HG02938 (cell line): ENCODE results near the gene USP12.

Experiments
- ATAC-seq: cut with Tn5 transposase; IDR thresholded peaks from one replicate; pipeline ENCODE4 v1.9.1; 2021; ENCODE audit warnings: mild to moderate bottlenecking, moderate library complexity; ENCODE audit not compliant: unreplicated experiment

USP12 gene

DNA sequence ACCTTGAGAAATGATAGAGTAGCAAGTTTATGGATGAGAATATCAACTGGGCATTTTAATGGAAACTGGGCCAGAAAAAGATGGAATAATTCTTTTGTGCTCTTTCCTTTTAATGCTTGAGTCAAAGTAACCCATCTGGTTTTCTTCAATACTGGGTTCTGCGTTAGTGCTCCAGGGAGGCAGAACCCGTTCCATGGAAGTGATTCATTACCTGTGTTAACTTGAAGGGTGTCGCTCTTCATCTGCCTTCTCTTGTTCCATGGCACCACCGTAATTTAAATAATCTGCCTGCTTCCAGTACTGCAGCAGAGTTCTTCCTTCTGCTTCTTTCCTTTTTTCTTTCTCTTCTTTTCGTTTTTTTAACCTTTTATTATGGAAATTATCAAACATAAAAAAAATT lies 14.7 kb upstream of the USP12 start:
- no peak for ATAC-seq

DNA sequence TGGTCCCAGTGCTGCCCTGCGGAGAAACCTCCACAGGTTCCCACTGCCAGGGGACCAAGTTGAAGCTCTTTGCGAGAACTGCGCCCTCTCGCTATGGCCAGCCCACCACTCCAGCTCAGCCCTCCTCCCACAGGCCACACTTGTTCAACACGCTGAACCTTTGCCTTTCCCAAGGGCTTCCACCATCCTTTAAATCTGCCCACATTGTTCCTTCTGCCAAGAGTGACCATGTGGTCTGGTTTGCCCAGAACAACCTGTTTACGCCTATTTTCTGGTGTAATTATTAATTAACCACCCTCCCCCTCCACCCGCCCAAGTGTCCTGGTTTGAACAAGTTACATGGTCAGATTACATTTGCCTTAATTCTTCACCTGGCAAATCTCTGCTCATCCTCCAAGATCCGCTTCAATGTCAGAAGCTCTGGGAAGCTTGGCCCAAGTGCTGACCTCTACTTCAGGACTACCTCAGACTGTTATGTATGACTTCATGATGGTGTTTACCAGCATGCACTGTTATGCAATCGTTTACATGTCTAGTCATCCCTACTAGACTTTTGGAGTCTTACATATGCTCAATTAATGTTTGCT lies 12.0 kb upstream of the USP12 start:
- no peak for ATAC-seq

GRCh38 chr13:27182844-27183497 lies 11.4 kb upstream of the USP12 start:
- ATAC-seq, result no peak

GRCh38 chr13:27182054-27182453 lies 10.4 kb upstream of the USP12 start:
- ATAC-seq, result no peak

GRCh38 chr13:27177852-27178251 lies 6.2 kb upstream of the USP12 start:
- ATAC-seq, result no peak

GRCh38 chr13:27176470-27177410 lies 5.1 kb upstream of the USP12 start:
- no peak for ATAC-seq

GRCh38 chr13:27174766-27175455 lies 3.3 kb upstream of the USP12 start:
- ATAC-seq, result no peak

GRCh38 chr13:27172495-27172842 lies 858 bp upstream of the USP12 start:
- no peak for ATAC-seq

DNA sequence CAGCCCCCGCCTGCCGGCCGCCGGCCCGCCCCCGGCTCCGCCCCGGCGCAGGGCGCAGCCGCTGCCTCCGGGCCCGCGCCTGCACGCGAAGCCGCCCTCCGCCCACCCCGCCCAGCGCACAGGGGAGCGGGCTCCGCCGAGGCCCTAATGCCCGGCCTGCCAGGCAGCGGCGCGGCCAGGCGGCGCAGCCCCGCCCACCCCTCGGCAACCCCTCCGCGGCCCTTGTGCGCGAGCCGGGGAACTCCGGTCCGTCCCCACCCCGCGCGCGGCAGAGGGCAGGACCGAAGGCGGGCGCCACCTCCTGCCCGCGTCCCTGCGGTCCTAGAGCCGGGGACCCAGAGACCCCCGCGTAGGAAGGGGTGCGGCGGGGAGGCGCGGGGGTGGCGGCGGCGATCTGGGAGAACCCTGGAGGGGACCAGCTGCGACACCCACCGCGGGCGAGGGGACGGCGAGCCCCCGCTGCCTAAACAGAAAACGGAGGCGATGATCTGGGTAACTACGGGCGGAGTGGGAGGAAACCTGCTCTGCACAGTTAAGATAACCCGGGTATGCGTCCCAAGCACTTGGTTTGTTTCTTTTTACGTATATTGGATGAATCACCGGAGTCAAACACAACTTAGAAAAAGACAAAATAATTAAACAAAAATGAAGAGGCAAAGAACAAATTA lies 350 bp upstream of the USP12 start:
- peak; percentile 43 for ATAC-seq

GRCh38 chr13:27170516-27171243 lies 931 bp downstream of the USP12 start:
- peak; percentile 2 for ATAC-seq

DNA sequence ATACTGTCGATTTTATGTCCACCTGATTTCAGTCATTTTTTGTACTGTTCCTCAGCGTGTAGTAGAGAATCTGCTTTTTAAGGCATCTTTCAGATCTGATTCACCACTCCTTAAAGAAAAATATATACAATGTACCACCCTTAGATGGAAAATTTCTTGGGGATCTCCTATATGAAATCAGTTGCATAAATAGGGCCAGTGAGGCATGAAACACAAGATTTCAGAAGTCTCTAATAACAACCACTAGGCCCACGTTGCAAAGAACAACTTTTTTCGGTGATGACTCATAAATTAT lies 1.4 kb downstream of the USP12 start:
- ATAC-seq, result peak; percentile 29

DNA sequence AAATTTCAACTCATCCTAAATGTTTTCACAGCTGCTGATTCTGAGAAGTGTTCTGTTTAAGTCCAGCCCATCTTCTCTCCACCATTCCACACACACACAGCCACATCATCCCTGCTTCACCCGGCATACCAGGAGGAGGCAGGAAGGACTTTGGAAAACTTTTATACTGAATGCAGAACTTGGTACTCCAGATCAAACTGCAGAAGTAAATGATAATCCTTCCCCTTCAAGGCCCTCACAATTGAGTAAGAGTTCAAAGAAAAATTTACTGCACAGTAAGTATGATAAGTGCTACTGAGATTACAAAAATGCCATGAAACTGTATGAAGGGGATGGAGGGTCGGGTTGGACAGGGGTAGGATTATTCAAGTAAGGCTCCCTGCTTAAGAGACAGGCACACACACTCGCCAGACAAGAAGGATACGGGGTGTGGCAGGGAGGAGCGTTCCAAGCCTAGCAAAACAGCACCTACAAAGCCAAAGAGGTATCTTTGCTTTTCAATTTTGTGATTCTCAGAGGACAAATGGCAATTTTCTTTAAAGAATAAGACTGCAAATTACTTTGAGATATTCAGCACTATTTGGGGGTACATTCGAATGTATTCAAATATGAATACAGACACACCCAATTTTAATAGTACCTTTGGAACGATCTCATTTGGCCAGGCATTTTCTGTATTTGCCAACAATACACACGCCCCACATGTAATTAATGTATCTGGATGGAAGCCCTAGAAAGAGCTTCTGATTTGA lies 2.5 kb downstream of the USP12 start:
- ATAC-seq, result no peak

- no peak for ATAC-seq
Measured at GRCh38 chr13:27168086-27168485, 3.5 kb downstream of the USP12 start.

GRCh38 chr13:27166313-27166712 lies 5.3 kb downstream of the USP12 start:
- no peak for ATAC-seq

GRCh38 chr13:27161980-27162379 lies 9.6 kb downstream of the USP12 start:
- ATAC-seq, result no peak

DNA sequence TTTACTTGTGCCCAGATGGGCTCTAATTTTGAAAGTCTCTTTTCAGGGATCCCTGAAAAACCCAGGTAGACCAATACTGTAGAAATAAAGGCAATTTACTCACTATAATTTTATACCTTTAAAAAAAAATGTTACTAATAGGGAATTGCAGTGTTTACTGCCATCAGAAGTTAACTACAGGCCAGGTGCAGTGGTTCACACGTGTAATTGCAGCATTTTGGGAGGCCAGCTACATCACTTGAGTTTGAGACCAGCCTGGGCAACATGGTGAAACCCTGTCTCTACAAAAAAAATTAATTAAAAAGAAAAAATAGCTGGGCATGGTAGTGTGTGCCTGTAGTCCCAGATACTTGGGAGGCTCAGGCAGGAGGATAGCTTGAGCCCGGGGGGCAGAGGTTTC lies 10.2 kb downstream of the USP12 start:
- no peak for ATAC-seq

- ATAC-seq, result no peak
Measured at GRCh38 chr13:27160657-27161295, 10.8 kb downstream of the USP12 start.

DNA sequence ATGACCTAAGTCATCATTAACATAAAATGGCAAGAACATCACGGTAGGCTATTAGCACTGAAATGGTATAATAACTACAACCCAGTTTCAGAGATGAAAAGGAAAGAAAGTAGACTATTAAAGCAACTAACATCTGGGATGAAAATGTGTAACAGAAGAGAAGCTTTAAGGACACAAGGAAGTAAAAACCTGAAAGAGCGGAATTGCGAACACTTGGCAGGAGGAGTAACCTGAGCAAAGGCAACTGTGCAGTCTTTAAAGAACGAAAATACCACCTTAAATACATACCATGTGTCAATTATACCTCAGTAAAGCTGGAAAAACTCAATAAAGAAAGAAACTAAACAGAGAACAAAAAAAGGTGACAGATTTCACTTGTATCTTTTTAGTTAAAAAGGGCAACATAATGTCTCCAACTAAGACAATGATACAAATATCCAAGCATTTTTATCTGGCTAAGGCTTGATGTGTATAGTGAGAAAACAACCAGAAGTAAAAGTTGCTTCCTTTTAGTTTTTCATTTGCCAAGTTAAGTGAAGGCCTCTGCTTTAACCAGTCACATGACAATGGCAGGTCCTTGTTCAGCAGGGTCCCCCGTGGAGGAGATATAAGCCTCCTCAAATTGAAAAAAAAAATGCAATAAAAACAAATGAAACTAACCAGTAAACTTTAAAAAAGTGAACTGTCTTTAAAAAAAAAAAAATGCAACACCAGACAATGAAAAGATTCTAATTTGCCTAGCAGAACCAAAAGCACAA lies 11.6 kb downstream of the USP12 start:
- ATAC-seq, result no peak
